GM12874 (cell line): ENCODE measurements around the gene HIGD1C.

Experiments
- TF ChIP-seq, protein P1 (sequence below): IDR thresholded peaks from 2 replicates; pipeline ENCODE4 v1.5.1; 2011; ENCODE audit warnings: low read depth, mild to moderate bottlenecking, control low read depth, low read length, moderate library complexity; ENCODE audit not compliant: insufficient read depth

HIGD1C gene

GRCh38 chr12:50991291-50991690, 38.9 kb downstream of the HIGD1C start:
- TF ChIP-seq, protein P1, sequence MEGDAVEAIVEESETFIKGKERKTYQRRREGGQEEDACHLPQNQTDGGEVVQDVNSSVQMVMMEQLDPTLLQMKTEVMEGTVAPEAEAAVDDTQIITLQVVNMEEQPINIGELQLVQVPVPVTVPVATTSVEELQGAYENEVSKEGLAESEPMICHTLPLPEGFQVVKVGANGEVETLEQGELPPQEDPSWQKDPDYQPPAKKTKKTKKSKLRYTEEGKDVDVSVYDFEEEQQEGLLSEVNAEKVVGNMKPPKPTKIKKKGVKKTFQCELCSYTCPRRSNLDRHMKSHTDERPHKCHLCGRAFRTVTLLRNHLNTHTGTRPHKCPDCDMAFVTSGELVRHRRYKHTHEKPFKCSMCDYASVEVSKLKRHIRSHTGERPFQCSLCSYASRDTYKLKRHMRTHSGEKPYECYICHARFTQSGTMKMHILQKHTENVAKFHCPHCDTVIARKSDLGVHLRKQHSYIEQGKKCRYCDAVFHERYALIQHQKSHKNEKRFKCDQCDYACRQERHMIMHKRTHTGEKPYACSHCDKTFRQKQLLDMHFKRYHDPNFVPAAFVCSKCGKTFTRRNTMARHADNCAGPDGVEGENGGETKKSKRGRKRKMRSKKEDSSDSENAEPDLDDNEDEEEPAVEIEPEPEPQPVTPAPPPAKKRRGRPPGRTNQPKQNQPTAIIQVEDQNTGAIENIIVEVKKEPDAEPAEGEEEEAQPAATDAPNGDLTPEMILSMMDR: no peak

DNA sequence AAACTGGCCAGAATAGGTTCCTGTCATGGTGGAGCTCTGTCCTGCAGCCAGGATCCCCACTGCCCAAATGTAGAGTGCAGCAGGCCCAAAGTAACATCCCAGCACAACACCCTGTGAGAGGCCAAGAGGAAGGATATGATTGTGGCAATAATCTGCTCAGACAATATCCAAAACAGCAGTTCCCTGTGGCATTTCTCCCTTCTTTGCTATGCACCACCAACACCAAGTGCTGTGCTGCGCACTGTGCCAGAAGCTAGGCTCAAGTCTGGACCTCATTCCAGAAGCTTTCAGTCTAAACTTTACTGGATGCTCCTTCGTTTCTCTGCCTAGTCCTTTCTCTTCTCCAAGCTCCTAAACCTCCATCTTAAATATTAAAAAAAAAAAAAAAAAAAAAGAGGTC, 40.5 kb downstream of the HIGD1C start:
- TF ChIP-seq, protein P1: no peak

DNA sequence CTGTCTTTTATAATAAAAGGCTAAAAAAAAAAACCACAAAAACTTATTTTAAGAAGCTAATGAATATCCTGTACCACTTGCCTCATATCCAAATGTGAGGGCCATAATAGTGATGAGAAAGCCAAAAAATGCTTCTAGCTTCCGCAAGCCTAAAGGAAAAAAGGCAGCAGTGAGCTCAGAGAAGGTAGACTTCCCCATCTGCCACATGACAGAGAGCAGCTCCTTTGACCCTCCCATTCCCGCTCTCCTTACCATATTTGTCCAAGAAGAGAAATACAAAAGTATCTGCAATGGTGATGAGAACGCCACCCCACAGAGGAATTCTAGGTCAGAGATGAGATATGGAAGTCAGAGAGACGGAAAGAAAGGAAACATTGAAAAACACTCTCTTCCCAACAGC, 46.7 kb downstream of the HIGD1C start:
- TF ChIP-seq, protein P1: no peak

GRCh38 chr12:51000245-51000644, 47.9 kb downstream of the HIGD1C start:
- TF ChIP-seq, protein P1: no peak

- TF ChIP-seq, protein P1: no peak
Observed at GRCh38 chr12:51001799-51002198, 49.5 kb downstream of the HIGD1C start.

DNA sequence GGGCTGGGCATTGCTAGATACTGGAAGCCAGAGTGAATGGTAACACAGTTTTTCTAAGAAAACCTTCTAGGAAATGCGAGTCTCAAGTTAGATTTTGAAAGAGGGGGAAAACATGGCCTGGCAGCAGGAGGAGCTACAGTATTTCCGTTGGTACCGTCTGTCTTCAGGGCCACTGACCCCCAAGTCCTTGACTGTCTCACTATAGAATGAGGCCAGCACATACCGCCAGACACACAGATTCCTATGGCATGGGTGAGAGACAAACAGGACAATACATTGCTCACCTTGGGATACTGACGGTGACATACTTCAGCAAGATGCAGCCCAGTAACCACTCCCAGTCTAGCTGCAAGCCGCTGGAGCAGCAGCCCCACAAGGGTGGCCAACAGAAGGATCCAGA, 52.2 kb downstream of the HIGD1C start:
- TF ChIP-seq, protein P1: no peak

DNA sequence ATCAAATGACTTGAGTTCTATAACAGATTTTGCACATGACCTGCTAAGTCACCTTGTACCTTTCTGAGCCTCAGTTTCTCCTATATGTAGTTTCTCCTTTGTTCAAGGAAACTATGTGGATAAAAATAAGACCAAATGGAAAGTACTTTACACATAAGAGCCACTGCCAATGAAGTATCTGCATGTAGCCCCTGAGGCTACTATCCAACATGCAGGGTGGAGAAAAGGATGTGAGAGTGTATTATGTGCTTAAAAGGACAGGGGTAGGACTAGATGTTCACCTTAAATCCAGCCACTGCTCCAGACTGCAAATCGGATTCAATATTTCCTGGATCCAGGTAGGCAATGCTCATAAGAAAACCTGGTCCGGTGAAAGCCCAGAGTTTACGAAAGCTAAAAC, 52.7 kb downstream of the HIGD1C start:
- TF ChIP-seq, protein P1: no peak

GRCh38 chr12:51005671-51006070, 53.3 kb downstream of the HIGD1C start:
- TF ChIP-seq, protein P1: no peak
